GM12865 (cell line): ENCODE measurements around the gene ARHGEF7.
A peak's percentile ranks its signal among the peaks of the same experiment; 100 is the strongest.

Experiments
- DNase-seq: peaks from one replicate; pipeline ENCODE4 v3.0.0; 2010; ENCODE audit warnings: low read depth
- H3K4me3 ChIP-seq: 2 replicates; pipeline ENCODE4 v1.5.1; 2011; ENCODE audit warnings: mild to moderate bottlenecking, low read depth, low read length, control low read depth
- CTCF ChIP-seq: IDR thresholded peaks from 2 replicates; pipeline ENCODE4 v1.5.1; 2011; ENCODE audit warnings: low read length, control low read depth, low read depth, inconsistent platforms; ENCODE audit not compliant: insufficient read depth; ENCODE audit errors: missing control alignments

The ARHGEF7 gene

GRCh38 chr13:111165241-111166010 is 50.3 kb downstream of the ARHGEF7 start:
- TF ChIP-seq CTCF, result no peak
- DNase-seq, result peak; percentile 69
- no peak overlapping the region for H3K4me3 ChIP-seq

- TF ChIP-seq CTCF, result no peak
- peak; percentile 16 for DNase-seq
- H3K4me3 ChIP-seq, result no peak overlapping the region
Observed at GRCh38 chr13:111166882-111167675, 52.0 kb downstream of the ARHGEF7 start.

GRCh38 chr13:111168107-111168506 is 53.0 kb downstream of the ARHGEF7 start:
- H3K4me3 ChIP-seq, result no peak overlapping the region
- no peak for TF ChIP-seq CTCF
- no peak for DNase-seq

- TF ChIP-seq CTCF, result no peak
- H3K4me3 ChIP-seq, result no peak overlapping the region
- DNase-seq, result no peak
Observed at GRCh38 chr13:111171112-111171511, 56.0 kb downstream of the ARHGEF7 start.

- H3K4me3 ChIP-seq, result no peak overlapping the region
- TF ChIP-seq CTCF, result no peak
- no peak for DNase-seq
Observed at GRCh38 chr13:111171629-111172028, 56.5 kb downstream of the ARHGEF7 start.

- no peak for DNase-seq
- H3K4me3 ChIP-seq, result no peak overlapping the region
- no peak for TF ChIP-seq CTCF
Observed at GRCh38 chr13:111174377-111175114, 59.4 kb downstream of the ARHGEF7 start.
